Keratinocyte (primary cell): ENCODE results near the gene CENPP.

ENCODE experiments used
- CTCF ChIP-seq, 3 experiments: IDR thresholded peaks in 1 of 3; conservative IDR thresholded peaks in 1 of 3; optimal IDR thresholded peaks in 1 of 3; 2 replicates in 2 of 3; 3 replicates in 1 of 3; pipeline versions ENCODE3 to v1.5.1; 2011; ENCODE audit warnings: low read length in 3 of 3, mild to moderate bottlenecking in 3 of 3, moderate library complexity in 2 of 3, control low read depth in 1 of 3, inconsistent platforms in 1 of 3; ENCODE audit not compliant: insufficient read depth in 2 of 3; ENCODE audit errors: extremely low read depth in 1 of 3
- EZH2 ChIP-seq: IDR thresholded peaks from one replicate; pipeline ENCODE4 v1.6.1; 2012; ENCODE audit warnings: inconsistent platforms, mild to moderate bottlenecking, low read length, moderate library complexity

- TF ChIP-seq CTCF (optimal IDR thresholded peaks at IDR 0.05 in 1 of 3, IDR thresholded peaks at IDR 0.05 in 1 of 3, conservative IDR thresholded peaks at IDR 0.05 in 1 of 3; ENCODE audit: extremely low read depth in 1 of 3, insufficient read depth in 2 of 3, low read length in 3 of 3) (no peak), EZH2 (no peak)
These were observed 77.3 kb downstream of the CENPP start for GRCh38 chr9:92402826-92403745.
